Panc1 (cell line): ENCODE data around the gene ABI3BP.

Source experiments
- POLR2AphosphoS5 ChIP-seq: IDR thresholded peaks from 2 replicates; pipeline ENCODE4 v1.6.1; 2012; ENCODE audit warnings: mild to moderate bottlenecking, low read depth, low read length, moderate library complexity
- REST ChIP-seq, 2 experiments: IDR thresholded peaks; 2 replicates each; pipeline ENCODE4 v1.6.1; 2011 to 2012; ENCODE audit warnings: low read depth in 2 of 2, control low read depth in 1 of 2, low read length in 1 of 2, mild to moderate bottlenecking in 1 of 2, moderate library complexity in 1 of 2; ENCODE audit not compliant: insufficient read depth in 1 of 2
- SIN3A ChIP-seq: IDR thresholded peaks from 2 replicates; pipeline ENCODE4 v1.6.1; 2012; ENCODE audit warnings: low read depth, mild to moderate bottlenecking, low read length, moderate library complexity, borderline replicate concordance; ENCODE audit not compliant: insufficient read depth
- TCF7L2 ChIP-seq: IDR thresholded peaks from 2 replicates; pipeline ENCODE4 v1.6.1; 2011; ENCODE audit warnings: mild to moderate bottlenecking, low read depth, low read length, inconsistent platforms
- TF ChIP-seq, protein P1 (sequence below): fragments of 450-650 bp; IDR thresholded peaks from 2 replicates; pipeline ENCODE4 v1.5.1; 2017; ENCODE audit warnings: mild to moderate bottlenecking

- TF ChIP-seq, protein P1, sequence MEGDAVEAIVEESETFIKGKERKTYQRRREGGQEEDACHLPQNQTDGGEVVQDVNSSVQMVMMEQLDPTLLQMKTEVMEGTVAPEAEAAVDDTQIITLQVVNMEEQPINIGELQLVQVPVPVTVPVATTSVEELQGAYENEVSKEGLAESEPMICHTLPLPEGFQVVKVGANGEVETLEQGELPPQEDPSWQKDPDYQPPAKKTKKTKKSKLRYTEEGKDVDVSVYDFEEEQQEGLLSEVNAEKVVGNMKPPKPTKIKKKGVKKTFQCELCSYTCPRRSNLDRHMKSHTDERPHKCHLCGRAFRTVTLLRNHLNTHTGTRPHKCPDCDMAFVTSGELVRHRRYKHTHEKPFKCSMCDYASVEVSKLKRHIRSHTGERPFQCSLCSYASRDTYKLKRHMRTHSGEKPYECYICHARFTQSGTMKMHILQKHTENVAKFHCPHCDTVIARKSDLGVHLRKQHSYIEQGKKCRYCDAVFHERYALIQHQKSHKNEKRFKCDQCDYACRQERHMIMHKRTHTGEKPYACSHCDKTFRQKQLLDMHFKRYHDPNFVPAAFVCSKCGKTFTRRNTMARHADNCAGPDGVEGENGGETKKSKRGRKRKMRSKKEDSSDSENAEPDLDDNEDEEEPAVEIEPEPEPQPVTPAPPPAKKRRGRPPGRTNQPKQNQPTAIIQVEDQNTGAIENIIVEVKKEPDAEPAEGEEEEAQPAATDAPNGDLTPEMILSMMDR = no peak
- TF ChIP-seq POLR2AphosphoS5 (no peak), TCF7L2 (no peak), SIN3A (no peak), REST (IDR thresholded peaks at IDR 0.05; ENCODE audit: insufficient read depth in 1 of 2, low read depth in 2 of 2, low read length in 1 of 2) (no peak)
Measured at GRCh38 chr3:100875239-100875638, 118.0 kb downstream of the ABI3BP start.
